ENCODE data around the gene ZIM2. TPM values are rescaled to one million over a fixed set of nuclear protein-coding genes. Genes with fewer than 3 reads are reported as not detected.

The ZIM2 gene
- total RNA-seq, 1 experiment from 2014 or later = not detected

DNA sequence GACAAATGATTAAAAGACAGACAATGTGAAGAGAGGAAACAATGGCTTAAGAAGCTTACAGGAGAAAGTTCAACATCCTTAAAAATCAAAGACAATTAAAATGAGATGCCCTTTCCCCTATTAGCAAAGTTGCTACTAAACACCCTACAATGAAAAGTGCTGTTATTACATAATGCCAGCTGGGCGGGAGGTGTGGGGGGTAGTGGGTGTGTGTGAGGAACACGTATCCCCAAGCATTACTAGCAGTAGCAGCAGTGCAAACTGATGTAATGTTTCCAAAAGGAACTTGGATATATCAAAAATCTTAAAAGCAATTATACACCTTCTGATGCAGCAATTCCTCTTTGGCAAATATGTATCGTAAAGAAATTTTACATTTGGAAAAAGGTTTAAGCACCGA is 70.9 kb downstream of the ZIM2 start:
- peaks cover 64% of the 10 kb centered on the region for H3K9me3 Mint-ChIP-seq
- no peaks in the 10 kb centered on the region for H3K4me1 Mint-ChIP-seq
- no peak for ATAC-seq
- POLR2A ChIA-PET = no interaction called here
- H3K27ac Mint-ChIP-seq = no peak overlapping the region
- H3K36me3 Mint-ChIP-seq = peaks cover 57% of the 10 kb centered on the region
- no peak overlapping the region for H3K4me3 Mint-ChIP-seq
- H3K27me3 Mint-ChIP-seq (ENCODE audit: low read depth) = peaks cover 6% of the 10 kb centered on the region
- DNase-seq (ENCODE audit: low spot score) = no peak
- CTCF ChIA-PET = no interaction called here
- TF ChIP-seq EMX1 (CRISPR knock-in tag; IDR thresholded peaks at IDR 0.05) (no peak), RORB (CRISPR knock-in tag; IDR thresholded peaks at IDR 0.05) (no peak), SOX15 (CRISPR knock-in tag; IDR thresholded peaks at IDR 0.05) (no peak), ZNF671 (CRISPR knock-in tag; IDR thresholded peaks at IDR 0.05) (no peak)
- TF ChIP-seq, protein P1, sequence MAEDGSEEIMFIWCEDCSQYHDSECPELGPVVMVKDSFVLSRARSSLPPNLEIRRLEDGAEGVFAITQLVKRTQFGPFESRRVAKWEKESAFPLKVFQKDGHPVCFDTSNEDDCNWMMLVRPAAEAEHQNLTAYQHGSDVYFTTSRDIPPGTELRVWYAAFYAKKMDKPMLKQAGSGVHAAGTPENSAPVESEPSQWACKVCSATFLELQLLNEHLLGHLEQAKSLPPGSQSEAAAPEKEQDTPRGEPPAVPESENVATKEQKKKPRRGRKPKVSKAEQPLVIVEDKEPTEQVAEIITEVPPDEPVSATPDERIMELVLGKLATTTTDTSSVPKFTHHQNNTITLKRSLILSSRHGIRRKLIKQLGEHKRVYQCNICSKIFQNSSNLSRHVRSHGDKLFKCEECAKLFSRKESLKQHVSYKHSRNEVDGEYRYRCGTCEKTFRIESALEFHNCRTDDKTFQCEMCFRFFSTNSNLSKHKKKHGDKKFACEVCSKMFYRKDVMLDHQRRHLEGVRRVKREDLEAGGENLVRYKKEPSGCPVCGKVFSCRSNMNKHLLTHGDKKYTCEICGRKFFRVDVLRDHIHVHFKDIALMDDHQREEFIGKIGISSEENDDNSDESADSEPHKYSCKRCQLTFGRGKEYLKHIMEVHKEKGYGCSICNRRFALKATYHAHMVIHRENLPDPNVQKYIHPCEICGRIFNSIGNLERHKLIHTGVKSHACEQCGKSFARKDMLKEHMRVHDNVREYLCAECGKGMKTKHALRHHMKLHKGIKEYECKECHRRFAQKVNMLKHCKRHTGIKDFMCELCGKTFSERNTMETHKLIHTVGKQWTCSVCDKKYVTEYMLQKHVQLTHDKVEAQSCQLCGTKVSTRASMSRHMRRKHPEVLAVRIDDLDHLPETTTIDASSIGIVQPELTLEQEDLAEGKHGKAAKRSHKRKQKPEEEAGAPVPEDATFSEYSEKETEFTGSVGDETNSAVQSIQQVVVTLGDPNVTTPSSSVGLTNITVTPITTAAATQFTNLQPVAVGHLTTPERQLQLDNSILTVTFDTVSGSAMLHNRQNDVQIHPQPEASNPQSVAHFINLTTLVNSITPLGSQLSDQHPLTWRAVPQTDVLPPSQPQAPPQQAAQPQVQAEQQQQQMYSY (CRISPR knock-in tag; IDR thresholded peaks at IDR 0.05) = no peak
- TF ChIP-seq, protein P2, sequence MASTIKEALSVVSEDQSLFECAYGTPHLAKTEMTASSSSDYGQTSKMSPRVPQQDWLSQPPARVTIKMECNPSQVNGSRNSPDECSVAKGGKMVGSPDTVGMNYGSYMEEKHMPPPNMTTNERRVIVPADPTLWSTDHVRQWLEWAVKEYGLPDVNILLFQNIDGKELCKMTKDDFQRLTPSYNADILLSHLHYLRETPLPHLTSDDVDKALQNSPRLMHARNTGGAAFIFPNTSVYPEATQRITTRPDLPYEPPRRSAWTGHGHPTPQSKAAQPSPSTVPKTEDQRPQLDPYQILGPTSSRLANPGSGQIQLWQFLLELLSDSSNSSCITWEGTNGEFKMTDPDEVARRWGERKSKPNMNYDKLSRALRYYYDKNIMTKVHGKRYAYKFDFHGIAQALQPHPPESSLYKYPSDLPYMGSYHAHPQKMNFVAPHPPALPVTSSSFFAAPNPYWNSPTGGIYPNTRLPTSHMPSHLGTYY (CRISPR knock-in tag; IDR thresholded peaks at IDR 0.05) = no peak
- TF ChIP-seq, protein P3, sequence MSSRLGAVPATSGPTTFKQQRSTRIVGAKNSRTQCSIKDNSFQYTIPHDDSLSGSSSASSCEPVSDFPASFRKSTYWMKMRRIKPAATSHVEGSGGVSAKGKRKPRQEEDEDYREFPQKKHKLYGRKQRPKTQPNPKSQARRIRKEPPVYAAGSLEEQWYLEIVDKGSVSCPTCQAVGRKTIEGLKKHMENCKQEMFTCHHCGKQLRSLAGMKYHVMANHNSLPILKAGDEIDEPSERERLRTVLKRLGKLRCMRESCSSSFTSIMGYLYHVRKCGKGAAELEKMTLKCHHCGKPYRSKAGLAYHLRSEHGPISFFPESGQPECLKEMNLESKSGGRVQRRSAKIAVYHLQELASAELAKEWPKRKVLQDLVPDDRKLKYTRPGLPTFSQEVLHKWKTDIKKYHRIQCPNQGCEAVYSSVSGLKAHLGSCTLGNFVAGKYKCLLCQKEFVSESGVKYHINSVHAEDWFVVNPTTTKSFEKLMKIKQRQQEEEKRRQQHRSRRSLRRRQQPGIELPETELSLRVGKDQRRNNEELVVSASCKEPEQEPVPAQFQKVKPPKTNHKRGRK (CRISPR knock-in tag; IDR thresholded peaks at IDR 0.05; ENCODE audit: borderline replicate concordance) = no peak
- TF ChIP-seq, protein P4, sequence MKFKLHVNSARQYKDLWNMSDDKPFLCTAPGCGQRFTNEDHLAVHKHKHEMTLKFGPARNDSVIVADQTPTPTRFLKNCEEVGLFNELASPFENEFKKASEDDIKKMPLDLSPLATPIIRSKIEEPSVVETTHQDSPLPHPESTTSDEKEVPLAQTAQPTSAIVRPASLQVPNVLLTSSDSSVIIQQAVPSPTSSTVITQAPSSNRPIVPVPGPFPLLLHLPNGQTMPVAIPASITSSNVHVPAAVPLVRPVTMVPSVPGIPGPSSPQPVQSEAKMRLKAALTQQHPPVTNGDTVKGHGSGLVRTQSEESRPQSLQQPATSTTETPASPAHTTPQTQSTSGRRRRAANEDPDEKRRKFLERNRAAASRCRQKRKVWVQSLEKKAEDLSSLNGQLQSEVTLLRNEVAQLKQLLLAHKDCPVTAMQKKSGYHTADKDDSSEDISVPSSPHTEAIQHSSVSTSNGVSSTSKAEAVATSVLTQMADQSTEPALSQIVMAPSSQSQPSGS (CRISPR knock-in tag; IDR thresholded peaks at IDR 0.05; ENCODE audit: borderline replicate concordance, low read depth) = no peak

DNA sequence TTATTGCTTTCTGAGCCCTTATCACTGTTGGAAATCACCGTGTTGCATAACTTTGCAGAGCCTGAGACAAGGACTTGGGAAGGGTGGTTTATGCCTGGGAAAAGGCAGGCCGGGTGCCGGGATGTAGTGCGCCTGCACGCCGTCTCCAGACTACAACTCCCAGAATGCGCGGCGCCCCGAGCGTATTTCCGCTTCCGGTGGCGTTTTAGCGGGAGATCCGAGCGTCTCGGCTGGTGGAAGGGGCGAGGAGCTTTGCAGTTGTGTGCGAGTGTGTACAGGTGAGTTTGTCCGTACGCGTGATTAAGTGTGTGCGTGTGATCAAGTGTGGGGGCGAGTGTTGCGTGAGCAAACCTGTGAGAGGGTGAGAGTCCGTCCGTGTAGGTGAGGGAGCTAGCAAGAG is 75.4 kb downstream of the ZIM2 start:
- H3K9me3 Mint-ChIP-seq = peaks cover 76% of the 10 kb centered on the region
- DNase-seq (ENCODE audit: low spot score) (no peak), ATAC-seq (no peak)
- CTCF ChIA-PET = interaction anchor here (0.6 kb wide), 1 partner anchor 12 kb away, joined by 5 read pairs; no protein-coding TSS in a partner anchor
- no peaks in the 10 kb centered on the region for H3K4me1 Mint-ChIP-seq
- H3K4me3 Mint-ChIP-seq = no peak overlapping the region
- POLR2A ChIA-PET = no interaction called here
- peaks cover 11% of the 10 kb centered on the region for H3K27me3 Mint-ChIP-seq (ENCODE audit: low read depth)
- TF ChIP-seq, protein P5, sequence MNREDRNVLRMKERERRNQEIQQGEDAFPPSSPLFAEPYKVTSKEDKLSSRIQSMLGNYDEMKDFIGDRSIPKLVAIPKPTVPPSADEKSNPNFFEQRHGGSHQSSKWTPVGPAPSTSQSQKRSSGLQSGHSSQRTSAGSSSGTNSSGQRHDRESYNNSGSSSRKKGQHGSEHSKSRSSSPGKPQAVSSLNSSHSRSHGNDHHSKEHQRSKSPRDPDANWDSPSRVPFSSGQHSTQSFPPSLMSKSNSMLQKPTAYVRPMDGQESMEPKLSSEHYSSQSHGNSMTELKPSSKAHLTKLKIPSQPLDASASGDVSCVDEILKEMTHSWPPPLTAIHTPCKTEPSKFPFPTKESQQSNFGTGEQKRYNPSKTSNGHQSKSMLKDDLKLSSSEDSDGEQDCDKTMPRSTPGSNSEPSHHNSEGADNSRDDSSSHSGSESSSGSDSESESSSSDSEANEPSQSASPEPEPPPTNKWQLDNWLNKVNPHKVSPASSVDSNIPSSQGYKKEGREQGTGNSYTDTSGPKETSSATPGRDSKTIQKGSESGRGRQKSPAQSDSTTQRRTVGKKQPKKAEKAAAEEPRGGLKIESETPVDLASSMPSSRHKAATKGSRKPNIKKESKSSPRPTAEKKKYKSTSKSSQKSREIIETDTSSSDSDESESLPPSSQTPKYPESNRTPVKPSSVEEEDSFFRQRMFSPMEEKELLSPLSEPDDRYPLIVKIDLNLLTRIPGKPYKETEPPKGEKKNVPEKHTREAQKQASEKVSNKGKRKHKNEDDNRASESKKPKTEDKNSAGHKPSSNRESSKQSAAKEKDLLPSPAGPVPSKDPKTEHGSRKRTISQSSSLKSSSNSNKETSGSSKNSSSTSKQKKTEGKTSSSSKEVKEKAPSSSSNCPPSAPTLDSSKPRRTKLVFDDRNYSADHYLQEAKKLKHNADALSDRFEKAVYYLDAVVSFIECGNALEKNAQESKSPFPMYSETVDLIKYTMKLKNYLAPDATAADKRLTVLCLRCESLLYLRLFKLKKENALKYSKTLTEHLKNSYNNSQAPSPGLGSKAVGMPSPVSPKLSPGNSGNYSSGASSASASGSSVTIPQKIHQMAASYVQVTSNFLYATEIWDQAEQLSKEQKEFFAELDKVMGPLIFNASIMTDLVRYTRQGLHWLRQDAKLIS (CRISPR knock-in tag; IDR thresholded peaks at IDR 0.05; ENCODE audit: borderline replicate concordance) = no peak
- TF ChIP-seq NFYB (CRISPR knock-in tag; conservative IDR thresholded peaks at IDR 0.05; ENCODE audit: low read depth) = no peak
- TF ChIP-seq ZNF232 (CRISPR knock-in tag; IDR thresholded peaks at IDR 0.05) = no peak
- no peak for TF ChIP-seq MYBL2 (CRISPR knock-in tag; IDR thresholded peaks at IDR 0.05)
- no peak for TF ChIP-seq TCF7 (CRISPR knock-in tag; IDR thresholded peaks at IDR 0.05; ENCODE audit: low read depth)
- TF ChIP-seq, protein P4 (CRISPR knock-in tag; IDR thresholded peaks at IDR 0.05; ENCODE audit: borderline replicate concordance, low read depth) = no peak
- H3K27ac Mint-ChIP-seq = no peak overlapping the region
- H3K36me3 Mint-ChIP-seq = peaks cover 68% of the 10 kb centered on the region
